HEK293T (cell line): Measurements from ENCODE around the gene TRPC1.

Experiments used
- CTBP1 ChIP-seq: fragments of 450-650 bp; IDR thresholded peaks from 2 replicates; pipeline ENCODE4 v1.6.1; 2016; ENCODE audit warnings: borderline replicate concordance
- ELF4 ChIP-seq: fragments of 450-650 bp; IDR thresholded peaks from 2 replicates; pipeline ENCODE4 v1.6.1; 2017; ENCODE audit warnings: antibody characterized with exemption
- FOXA1 ChIP-seq: fragments of 450-650 bp; IDR thresholded peaks from 2 replicates; pipeline ENCODE4 v1.6.1; 2016; ENCODE audit warnings: mild to moderate bottlenecking
- SP1 ChIP-seq: fragments of 450-650 bp; IDR thresholded peaks from 2 replicates; pipeline ENCODE4 v1.6.1; 2017

DNA sequence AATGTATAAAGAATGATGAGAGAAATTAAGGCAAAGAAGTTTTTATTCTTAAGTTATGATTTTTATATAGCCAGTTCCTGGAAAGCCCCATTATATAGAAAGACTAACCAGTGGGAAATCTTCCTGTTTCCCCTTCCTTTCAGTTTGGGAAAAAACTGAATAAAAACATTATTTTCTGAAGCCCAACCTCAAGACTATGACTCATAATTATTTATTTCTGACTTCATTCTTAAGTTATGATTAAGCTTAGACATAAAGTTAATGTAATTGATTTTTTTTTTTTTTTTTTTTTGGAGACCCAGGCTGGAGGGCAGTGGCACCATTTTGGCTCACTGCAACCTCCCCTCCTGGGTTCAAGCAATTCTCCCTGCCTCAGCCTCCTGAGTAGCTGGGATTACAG is 55.8 kb downstream of the TRPC1 start:
- TF ChIP-seq FOXA1 = no peak
- TF ChIP-seq CTBP1 = no peak
- TF ChIP-seq SP1 = no peak
- no peak for TF ChIP-seq ELF4
